Stimulated activated naive CD4-positive, alpha-beta T cell treated with Interleukin-2 at 50 U/mL for 16 hours (primary cell): ENCODE measurements around the gene PRSS21.
A peak's percentile ranks its signal among the peaks of the same experiment; 100 is the strongest.

ENCODE experiments used
- DNase-seq: peaks from one replicate; lab custom pipeline; 2025; lab: John Stamatoyannopoulos, UW

PRSS21 gene

DNA sequence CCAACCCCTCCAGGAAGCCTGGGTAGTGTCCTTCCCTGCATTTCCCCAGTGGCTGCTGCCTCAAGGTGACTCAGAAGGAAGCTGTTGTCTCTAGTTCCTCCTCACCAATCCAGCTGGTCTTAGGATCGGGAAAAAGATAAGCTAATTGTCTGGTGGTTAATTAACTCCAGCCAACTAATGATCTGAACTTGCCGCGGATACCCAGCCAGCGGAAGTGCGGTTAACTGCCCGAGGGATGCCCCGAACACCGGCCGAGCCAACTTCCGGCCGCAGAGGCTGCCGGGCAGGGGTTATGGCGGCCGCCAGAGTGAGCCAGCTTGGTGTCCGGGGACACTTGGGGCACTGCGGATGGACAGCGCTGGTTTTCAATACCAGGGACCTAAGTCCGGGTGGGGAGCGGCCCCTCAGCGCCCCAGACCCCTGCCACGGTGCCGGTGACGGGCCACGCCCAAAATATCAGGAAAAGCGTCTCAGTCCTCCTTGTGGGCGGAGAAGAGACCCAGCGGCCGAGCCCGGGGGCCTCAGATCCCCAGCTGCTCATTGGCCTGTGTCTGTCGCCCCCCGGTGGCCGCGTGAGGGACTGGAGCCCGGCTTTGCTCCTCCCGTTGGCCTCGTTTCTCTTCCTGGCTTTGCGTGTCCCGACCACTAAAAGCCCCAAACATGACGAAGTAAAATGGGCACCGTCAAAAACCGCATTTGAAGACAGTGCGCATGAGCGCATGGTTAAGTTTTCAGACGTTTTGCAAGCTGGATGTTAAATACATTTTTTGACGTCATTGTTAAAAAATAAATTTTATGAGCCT lies 51.2 kb downstream of the PRSS21 start:
- DNase-seq = peak; percentile 94
